Mucosa of gallbladder (tissue), 1 donor: ENCODE results near the gene MPRIP. TPM values are rescaled to one million over a fixed set of nuclear protein-coding genes. Genes with fewer than 3 reads are reported as not detected.

Experiments
- DNase-seq: peaks from one replicate; pipeline ENCODE4 v3.0.0-alpha.2; 2020; ENCODE audit warnings: low spot score
- total RNA-seq: library from RNA; stranded (reverse); gene quantifications from one replicate; pipeline ENCODE4 v1.2.1, GENCODE V29; 2021
- donor health status: DM: no; HTN: no; CAD: no.

MPRIP gene
- total RNA-seq, 1 donor from 2014 or later, result 263 TPM

GRCh38 chr17:17107281-17107680, 65.0 kb downstream of the MPRIP start:
- no peak for DNase-seq

GRCh38 chr17:17107891-17108431, 65.7 kb downstream of the MPRIP start:
- no peak for DNase-seq

DNA sequence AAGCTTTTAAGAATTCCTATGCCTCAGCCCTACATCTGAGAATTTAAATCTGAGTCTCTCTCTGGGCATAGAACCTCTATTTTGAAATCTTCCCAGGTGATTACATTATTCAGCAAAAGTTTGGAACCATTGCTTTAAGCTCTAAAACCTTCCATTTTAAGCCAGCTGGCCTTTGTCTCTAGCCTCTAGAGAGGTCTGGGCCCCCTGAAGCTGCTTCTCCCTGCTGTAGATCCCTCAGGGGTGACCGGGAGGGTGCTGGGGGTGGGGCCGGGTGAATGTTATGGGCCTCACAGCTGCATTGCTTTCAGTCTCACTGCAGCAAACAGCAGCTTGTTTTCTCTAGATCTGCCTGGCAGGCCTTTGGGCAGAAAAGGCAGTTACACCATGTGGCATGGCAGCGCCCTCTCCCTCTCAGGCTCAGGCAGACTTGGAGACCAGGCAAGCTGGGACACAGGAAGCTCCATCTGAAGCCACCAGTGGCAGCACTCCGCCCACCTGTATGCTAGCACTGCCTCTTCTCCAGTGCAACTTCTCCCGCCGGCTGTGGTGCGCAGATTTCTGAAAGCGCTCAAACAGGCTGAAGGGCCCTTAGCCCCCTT, 66.3 kb downstream of the MPRIP start:
- peak; percentile 31 for DNase-seq

- no peak for DNase-seq
Measured at GRCh38 chr17:17109256-17109655, 67.0 kb downstream of the MPRIP start.

DNA sequence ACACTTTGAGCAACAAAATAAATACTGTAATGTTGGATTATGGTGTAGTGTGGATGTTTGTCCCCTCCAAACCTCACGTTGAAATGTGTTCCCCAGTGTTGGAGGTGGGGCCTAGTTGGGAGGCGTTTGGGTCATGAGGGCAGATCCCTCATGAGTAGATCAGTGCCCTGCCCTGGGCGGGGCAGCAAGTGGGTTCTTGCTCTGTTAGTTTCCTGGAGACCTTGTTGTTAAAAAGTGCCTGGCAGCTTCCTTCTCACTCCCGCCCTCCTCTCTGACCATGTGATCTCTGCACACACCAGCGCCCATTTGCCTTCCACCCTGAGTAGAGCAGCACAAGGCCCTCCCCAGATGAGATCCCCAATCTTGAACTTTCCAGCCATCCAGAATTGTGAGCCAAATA, 67.7 kb downstream of the MPRIP start:
- DNase-seq, result peak; percentile 52

- DNase-seq, result no peak
Measured at GRCh38 chr17:17110520-17110919, 68.3 kb downstream of the MPRIP start.

- no peak for DNase-seq
Measured at GRCh38 chr17:17111401-17112393, 69.4 kb downstream of the MPRIP start.

- DNase-seq, result no peak
Measured at GRCh38 chr17:17112628-17113200, 70.5 kb downstream of the MPRIP start.

DNA sequence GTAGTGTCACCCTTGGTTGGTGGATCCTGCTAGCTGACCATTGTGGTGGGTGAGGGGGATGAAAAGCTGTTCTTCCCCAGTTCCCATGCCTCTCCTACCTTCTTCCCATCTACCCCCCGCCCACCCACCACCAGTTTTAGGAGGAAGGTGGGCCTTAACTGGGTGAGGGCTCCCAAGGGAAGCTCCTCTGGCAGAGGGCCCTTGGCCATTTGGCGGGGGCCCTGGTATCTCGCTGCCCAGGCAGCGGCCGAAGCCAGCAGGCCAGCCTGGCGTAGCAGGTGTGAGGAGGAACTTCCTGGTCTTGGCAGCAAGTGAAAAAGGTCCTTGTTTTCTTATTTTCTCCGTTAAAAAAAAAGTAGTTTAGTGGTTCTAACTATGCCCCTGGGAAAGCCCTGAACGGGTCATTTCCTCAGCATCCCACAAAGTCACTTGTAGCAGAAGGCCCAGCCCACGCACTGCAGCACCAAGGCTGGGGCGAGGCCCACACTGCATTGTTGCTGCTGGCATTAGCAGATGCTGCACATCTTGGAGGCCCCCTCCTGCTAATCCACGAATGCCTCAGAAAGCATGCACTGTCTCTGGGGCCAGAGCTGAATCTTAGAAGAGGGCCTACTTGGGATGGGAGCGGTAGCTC, 72.5 kb downstream of the MPRIP start:
- DNase-seq, result no peak

GRCh38 chr17:17115620-17116019, 73.4 kb downstream of the MPRIP start:
- DNase-seq, result no peak

- DNase-seq, result no peak
Measured at GRCh38 chr17:17116406-17116805, 74.1 kb downstream of the MPRIP start.

- no peak for DNase-seq
Measured at GRCh38 chr17:17117923-17118322, 75.7 kb downstream of the MPRIP start.

DNA sequence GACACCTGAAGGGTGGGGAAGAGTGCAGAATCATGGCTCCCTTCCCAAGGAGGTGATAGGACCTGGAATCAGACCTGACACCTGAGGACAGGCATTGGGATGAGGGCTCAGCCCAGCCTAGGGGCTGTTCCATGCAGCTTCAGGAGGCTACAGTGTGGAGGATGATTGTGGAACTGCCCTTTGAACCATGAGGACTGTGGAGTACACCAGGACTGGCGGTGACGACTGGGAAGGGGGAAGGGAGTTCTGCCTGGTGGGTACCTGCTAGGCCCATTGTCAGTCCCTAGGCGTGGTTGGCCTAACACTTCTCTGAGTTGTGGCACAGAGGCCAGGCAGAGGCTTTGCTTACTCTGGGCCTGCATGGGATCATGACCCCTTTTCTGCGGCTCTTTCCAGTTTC, 76.1 kb downstream of the MPRIP start:
- DNase-seq, result no peak

DNA sequence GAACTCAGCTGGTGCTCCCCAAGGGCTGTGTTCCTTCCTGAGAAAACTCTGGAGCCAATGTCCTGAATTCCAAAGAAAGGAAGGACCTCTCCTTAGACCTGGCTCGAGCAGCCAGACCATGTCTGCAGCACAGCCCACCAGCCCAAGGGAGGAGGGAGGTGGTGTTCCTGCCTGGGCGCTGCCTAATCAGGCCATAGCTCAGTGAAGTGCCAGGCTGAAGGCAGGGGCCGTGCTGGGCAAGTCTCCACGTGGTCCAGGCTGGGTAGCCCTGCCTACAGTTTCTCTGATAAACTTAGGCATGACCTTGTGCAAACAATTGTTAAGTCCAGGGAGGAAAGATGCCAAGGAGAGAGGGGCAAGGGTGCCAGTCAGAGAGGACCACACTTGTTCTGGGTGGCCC, 76.8 kb downstream of the MPRIP start:
- no peak for DNase-seq

DNA sequence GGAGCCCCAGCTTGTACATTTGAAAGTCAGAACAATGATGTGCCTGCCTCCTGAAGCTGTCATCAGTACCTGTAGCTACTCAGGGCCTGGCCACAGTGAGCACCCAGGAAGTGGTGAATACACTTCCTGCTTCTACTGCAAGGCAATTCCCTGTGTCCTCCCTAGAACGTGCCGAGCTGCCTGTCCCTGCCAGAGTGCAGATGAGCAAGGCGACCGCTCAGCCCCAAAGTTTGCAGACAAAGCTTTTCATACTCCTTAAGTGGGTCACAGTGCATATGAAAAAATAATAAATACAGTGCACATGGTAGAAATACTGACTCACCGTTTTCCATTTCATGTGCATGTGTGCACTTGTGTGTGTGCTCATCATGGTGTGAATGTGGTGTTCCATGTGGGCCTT, 77.3 kb downstream of the MPRIP start:
- DNase-seq, result peak; percentile 51

GRCh38 chr17:17120294-17120693, 78.0 kb downstream of the MPRIP start:
- no peak for DNase-seq

- no peak for DNase-seq
Measured at GRCh38 chr17:17120701-17121100, 78.4 kb downstream of the MPRIP start.

DNA sequence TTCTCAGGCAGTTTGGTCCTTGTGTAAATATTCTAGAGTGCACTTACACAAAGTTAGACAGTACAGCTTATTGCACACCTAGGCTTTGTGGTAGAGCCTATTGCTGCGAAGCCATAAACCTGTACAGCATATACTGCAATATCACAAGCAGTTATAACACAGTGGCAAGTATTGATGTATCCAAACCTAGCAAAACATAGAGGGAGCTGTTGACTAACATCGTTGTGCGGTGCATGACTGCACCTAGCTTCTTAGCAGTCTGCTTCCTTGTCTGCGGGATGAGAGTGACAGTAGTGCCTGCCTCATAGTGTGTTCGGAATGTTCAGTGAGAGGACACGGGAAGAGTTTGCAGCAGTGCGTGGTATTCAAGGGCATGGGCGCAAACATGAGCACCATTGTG, 78.9 kb downstream of the MPRIP start:
- DNase-seq, result no peak

GRCh38 chr17:17122781-17123483, 80.7 kb downstream of the MPRIP start:
- no peak for DNase-seq

DNA sequence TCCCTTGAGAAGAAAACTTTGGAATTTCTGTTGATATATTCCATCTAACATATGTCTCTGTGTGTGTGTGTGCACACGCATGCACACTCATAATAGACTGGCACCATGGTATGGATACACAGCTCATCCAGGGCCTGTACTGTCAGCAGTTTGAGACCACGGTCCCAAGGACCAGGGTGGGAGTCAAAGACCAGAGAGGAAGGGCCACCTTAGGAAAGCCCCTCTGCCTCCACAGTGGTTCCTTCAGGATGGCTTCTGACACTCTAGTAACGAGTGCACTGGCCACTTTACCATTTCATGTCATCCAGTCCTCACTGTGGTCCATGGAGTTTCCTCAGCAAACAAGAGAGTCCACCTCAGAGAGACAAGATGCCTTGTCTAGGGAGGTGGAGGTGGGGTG, 82.1 kb downstream of the MPRIP start:
- no peak for DNase-seq
